Heart left ventricle (tissue), 13 donors: ENCODE measurements around the gene HOXB6.

Source experiments
- CTCF ChIP-seq, 12 donors: fragments of 200-600 bp; sonication (generic) in 4 of 12; IDR thresholded peaks; one replicate each; pipeline versions ENCODE4 v1.5.0 to v1.8.0; 2018 to 2022; ENCODE audit warnings: antibody characterized with exemption in 12 of 12, mild to moderate bottlenecking in 5 of 12
- POLR2A ChIP-seq, 2 donors: fragments of 450-650 bp; IDR thresholded peaks; one replicate each; pipeline ENCODE4 v1.6.1; 2017; ENCODE audit warnings: antibody characterized with exemption in 2 of 2, mild to moderate bottlenecking in 2 of 2, moderate library complexity in 2 of 2
- donor health status: ischemic (EF 13 %, LVEDD 7.1; RV severe dilation, severe dysfunction).
- donor health status: DM: no; HTN: yes; CAD: no.
- donor health status: DM: no; HTN: no; CAD: no.
- donor health status: ischemic (EF 25% LVEDD 6.9; RV normal size, moderate dysfunction).
- donor health status: ischemic (EF 25% LVEDD 5.7; RV mildly dilated, moderate dysfunction).
- donor health status: ischemic (EF 35%, LVEDD 5.7; RV mildly dilated, moderate dysfunction).
- donor health status: nonischemic (EF 11% LVEDD 7.7; RV severe dilation, severe dysfunction).
- donor health status: DM: yes; HTN: yes; CAD: no.
- donor health status: PGD.
- donor health status: ischemic (EF 29% LVEDD 5.4; RV normal size, mild dysfunction).
- donor health status: nonischemic (EF 23%, LVEDD 6.1; RV moderate dilation, normal function).

- TF ChIP-seq CTCF (IDR thresholded peaks at IDR 0.05) = no peak
- no peak for TF ChIP-seq POLR2A (IDR thresholded peaks at IDR 0.05)
Measured at GRCh38 chr17:48556576-48557401, 48.0 kb downstream of the HOXB6 start.
